Astrocyte of the cerebellum (primary cell): Measurements from ENCODE around the gene SNAP91.

Experiments used
- DNase-seq: peaks from one replicate; pipeline ENCODE4 v3.0.0-alpha.2; 2011; ENCODE audit warnings: low read depth
- H3K4me3 ChIP-seq: 2 replicates; pipeline ENCODE4 v1.5.1; 2011; ENCODE audit warnings: mild to moderate bottlenecking, low read depth, low read length, moderate library complexity
- CTCF ChIP-seq: IDR thresholded peaks from 2 replicates; pipeline ENCODE4 v1.5.1; 2012; ENCODE audit warnings: low read length, low read depth, moderate library complexity, mild to moderate bottlenecking; ENCODE audit errors: missing control alignments
- in situ Hi-C: cut with HindIII; loops from 2 replicates; pipeline ENCODE4 v1.10.0; 2017; ENCODE audit warnings: low sequenced_read_pairs

SNAP91 gene

DNA sequence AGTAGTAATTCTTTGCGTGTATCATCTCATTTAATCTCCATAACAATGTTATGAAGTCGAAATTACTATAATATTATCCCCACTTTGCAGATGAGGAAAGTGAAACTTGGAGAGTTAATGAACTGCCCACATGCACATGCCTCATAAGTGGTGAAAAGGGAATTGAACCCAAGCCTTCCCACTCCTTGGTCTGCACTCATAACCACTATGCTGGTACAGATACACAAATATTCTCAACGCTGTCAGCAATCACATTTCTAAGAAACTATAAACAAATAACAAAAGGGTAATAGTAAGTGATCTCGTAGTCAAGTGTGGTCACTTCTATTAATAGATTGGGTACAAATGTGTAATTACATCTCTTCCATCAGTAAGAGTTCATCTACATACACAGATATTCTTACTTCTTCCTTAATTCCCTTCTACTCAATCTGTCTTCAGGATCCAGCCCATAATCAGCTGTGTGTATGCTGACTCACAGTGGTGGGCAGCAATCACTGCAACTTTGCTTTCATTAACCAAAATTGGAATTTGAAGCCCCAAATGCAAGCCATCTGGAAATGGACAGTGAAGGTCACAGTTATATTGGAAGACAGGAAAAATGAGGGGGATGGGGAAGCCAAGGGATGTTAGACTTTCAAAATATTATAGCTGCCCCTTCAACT is 190.0 kb downstream of the SNAP91 start:
- in situ Hi-C loops: no loop called here
- no peak for DNase-seq
- TF ChIP-seq CTCF: peak; percentile 57
- no peak overlapping the region for H3K4me3 ChIP-seq

GRCh38 chr6:83517500-83517899 is 191.4 kb downstream of the SNAP91 start:
- no peak for TF ChIP-seq CTCF
- DNase-seq: no peak
- in situ Hi-C loops: no loop called here
- no peak overlapping the region for H3K4me3 ChIP-seq

GRCh38 chr6:83514866-83515466 is 193.9 kb downstream of the SNAP91 start:
- no peak overlapping the region for H3K4me3 ChIP-seq
- peak; percentile 75 for TF ChIP-seq CTCF
- in situ Hi-C loops: loop anchor here (5.0 kb wide), 1 partner anchor 293 kb away; no protein-coding TSS in a partner anchor
- DNase-seq: peak; percentile 62

GRCh38 chr6:83514466-83514865 is 194.4 kb downstream of the SNAP91 start:
- no peak for TF ChIP-seq CTCF
- in situ Hi-C loops: loop anchor here (5.0 kb wide), 1 partner anchor 292 kb away; no protein-coding TSS in a partner anchor
- H3K4me3 ChIP-seq: no peak overlapping the region
- no peak for DNase-seq

- peak; percentile 84 for TF ChIP-seq CTCF
- peak within 1 kb of the TSS; percentile 51 for H3K4me3 ChIP-seq
Measured at GRCh38 chr6:83511901-83512681, 196.8 kb downstream of the SNAP91 start, which contains the start of gene PRSS35. Gene PRSS35, plus strand, starts transcription at chr6:83512534. Its CDS starts 10,908 bp downstream, at chr6:83523442.

DNA sequence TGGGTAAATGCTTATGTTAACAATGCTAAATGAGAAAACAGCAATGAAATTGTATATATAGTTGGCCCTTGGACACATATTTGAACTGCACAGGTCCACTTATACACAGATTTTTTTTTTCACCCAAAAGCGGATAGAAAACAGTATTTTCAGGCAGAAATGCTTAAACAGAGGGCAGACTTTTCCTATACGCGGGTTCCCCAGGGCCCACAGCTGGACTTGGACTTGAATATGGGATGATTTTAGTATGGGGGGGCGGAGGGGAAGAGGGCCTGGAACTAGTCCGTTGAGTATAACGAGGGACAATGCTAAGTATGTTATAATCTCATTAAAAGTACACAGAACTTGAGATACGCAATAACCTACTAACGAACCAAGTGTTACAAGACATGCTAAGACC is 197.6 kb downstream of the SNAP91 start:
- DNase-seq: no peak
- in situ Hi-C loops: loop anchor here (5.0 kb wide), 1 partner anchor 289 kb away; no protein-coding TSS in a partner anchor
- no peak for TF ChIP-seq CTCF
- no peak overlapping the region for H3K4me3 ChIP-seq

More at GRCh38 chr6:83511901-83512681, 196.8 kb downstream of the SNAP91 start, which contains the start of gene PRSS35:
- in situ Hi-C loops: loop anchor here (5.0 kb wide), 1 partner anchor 290 kb away; no protein-coding TSS in a partner anchor
- DNase-seq: no peak
